IPS DF 4.7 (cell line): Measurements from ENCODE around the gene IFT57.

Experiments
- DNase-seq: peaks from one replicate; pipeline ENCODE4 v3.0.0-alpha.2; 2013; ENCODE audit warnings: low spot score; ENCODE audit errors: extremely low read depth

The IFT57 gene

GRCh38 chr3:108125550-108126071 is 96.6 kb downstream of the IFT57 start:
- DNase-seq = no peak

GRCh38 chr3:108125153-108125543 is 97.1 kb downstream of the IFT57 start:
- no peak for DNase-seq

DNA sequence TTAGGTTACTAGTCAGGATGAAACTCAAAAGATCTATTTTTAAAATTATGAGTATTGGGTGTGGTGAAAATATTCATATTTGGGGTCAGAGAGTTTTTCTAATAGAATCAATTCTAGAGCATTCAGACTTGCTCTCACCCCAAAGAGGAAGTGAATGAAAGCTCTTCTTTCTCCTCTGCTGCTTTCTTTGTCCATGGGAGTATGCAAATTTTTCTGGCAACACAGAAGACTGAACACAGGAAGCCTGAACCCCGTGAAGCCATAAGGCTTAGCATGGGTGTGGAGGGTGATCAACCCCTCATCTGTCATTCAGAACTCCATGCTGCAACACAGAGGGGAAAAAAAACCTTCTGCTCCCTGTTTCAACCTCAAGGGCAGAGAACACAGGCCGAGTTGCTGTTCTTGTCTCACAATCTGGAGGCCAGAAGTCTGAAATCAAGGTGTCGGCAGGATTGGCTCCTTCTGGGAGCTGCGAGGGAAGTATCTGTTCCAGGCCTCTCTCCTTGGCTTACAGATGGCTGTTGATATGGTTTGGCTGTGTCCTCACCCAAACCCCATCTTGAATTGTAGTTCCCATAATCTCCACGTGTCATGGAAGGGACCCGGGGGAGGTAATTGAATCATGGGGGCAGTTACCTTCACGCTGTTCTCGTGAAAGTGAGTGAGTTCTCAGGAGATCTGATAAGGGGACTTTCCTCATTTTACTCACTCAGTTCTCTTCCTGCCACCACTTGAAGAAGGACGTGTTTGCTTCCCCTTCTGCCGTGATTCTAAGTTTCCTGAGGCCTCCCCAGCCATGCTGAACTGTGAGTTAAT is 97.7 kb downstream of the IFT57 start:
- DNase-seq = no peak

- no peak for DNase-seq
Observed at GRCh38 chr3:108123326-108123725, 98.9 kb downstream of the IFT57 start.

GRCh38 chr3:108122276-108122675 is 99.9 kb downstream of the IFT57 start:
- DNase-seq = no peak

GRCh38 chr3:108119398-108120104 is 102.7 kb downstream of the IFT57 start:
- no peak for DNase-seq

GRCh38 chr3:108118038-108118768 is 104.0 kb downstream of the IFT57 start:
- no peak for DNase-seq

GRCh38 chr3:108117241-108117775 is 104.9 kb downstream of the IFT57 start:
- no peak for DNase-seq

GRCh38 chr3:108114423-108115065 is 107.7 kb downstream of the IFT57 start:
- DNase-seq = no peak

GRCh38 chr3:108113975-108114374 is 108.2 kb downstream of the IFT57 start:
- no peak for DNase-seq

GRCh38 chr3:108110934-108111333 is 111.3 kb downstream of the IFT57 start:
- no peak for DNase-seq
